ENCODE results near the gene PCDH8.

DNA sequence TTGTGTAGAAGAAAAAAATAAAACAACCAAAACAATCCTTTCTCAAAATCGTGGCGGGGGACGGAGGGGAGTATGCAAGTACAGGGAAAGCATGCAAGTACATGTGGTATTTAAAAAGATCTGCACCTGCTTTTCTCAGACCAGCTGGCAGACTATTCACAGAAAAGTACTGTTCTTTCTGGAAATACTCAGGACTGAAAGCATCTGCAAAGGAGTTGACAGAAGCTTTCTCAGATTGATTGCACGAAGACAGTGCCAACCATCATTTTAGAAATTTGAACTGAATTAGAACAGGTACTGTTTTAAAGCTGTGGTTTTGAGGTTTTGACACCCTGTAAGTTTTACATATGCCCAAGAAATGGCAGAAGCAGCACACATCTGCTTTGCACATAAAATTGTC, 19.8 kb upstream of the PCDH8 start:
- TF ChIP-seq, protein P1, sequence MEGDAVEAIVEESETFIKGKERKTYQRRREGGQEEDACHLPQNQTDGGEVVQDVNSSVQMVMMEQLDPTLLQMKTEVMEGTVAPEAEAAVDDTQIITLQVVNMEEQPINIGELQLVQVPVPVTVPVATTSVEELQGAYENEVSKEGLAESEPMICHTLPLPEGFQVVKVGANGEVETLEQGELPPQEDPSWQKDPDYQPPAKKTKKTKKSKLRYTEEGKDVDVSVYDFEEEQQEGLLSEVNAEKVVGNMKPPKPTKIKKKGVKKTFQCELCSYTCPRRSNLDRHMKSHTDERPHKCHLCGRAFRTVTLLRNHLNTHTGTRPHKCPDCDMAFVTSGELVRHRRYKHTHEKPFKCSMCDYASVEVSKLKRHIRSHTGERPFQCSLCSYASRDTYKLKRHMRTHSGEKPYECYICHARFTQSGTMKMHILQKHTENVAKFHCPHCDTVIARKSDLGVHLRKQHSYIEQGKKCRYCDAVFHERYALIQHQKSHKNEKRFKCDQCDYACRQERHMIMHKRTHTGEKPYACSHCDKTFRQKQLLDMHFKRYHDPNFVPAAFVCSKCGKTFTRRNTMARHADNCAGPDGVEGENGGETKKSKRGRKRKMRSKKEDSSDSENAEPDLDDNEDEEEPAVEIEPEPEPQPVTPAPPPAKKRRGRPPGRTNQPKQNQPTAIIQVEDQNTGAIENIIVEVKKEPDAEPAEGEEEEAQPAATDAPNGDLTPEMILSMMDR (IDR thresholded peaks at IDR 0.05) = no peak
- no peak for TF ChIP-seq SMAD3 (CRISPR knock-in tag; IDR thresholded peaks at IDR 0.05; ENCODE audit: borderline replicate concordance)
- TF ChIP-seq, protein P2, sequence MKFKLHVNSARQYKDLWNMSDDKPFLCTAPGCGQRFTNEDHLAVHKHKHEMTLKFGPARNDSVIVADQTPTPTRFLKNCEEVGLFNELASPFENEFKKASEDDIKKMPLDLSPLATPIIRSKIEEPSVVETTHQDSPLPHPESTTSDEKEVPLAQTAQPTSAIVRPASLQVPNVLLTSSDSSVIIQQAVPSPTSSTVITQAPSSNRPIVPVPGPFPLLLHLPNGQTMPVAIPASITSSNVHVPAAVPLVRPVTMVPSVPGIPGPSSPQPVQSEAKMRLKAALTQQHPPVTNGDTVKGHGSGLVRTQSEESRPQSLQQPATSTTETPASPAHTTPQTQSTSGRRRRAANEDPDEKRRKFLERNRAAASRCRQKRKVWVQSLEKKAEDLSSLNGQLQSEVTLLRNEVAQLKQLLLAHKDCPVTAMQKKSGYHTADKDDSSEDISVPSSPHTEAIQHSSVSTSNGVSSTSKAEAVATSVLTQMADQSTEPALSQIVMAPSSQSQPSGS (CRISPR knock-in tag; IDR thresholded peaks at IDR 0.05; ENCODE audit: borderline replicate concordance, low read depth) = no peak
- TF ChIP-seq NR1H2 (CRISPR knock-in tag; IDR thresholded peaks at IDR 0.05) = no peak
- TF ChIP-seq TCF7 (CRISPR knock-in tag; IDR thresholded peaks at IDR 0.05; ENCODE audit: low read depth) = no peak
- TF ChIP-seq CBFB (CRISPR knock-in tag; IDR thresholded peaks at IDR 0.05; ENCODE audit: low read depth) = no peak
- TF ChIP-seq ESRRA (CRISPR knock-in tag; IDR thresholded peaks at IDR 0.05; ENCODE audit: borderline replicate concordance) = no peak
